GM13976 (cell line): ENCODE results near the gene RNH1.
"Not testable (repeated sequence)": the region's sequence is repeated elsewhere in the genome, so short reads cannot be mapped to it uniquely, and the experiment has no call there.

ENCODE experiments used
- DNase-seq: peaks from one replicate; pipeline ENCODE4 v3.0.0; 2012; ENCODE audit warnings: low spot score
- in situ Hi-C: fragments of 300-500 bp; cut with MboI; formaldehyde crosslinking; loops from one replicate; pipeline ENCODE4 v1.12.0; 2022; ENCODE audit warnings: low sequenced_read_pairs, mixed read lengths, inconsistent platforms; ENCODE audit not compliant: unreplicated experiment
- TF ChIP-seq, protein P1 (sequence below): IDR thresholded peaks from 2 replicates; pipeline ENCODE4 v1.5.1; 2012; ENCODE audit warnings: borderline replicate concordance, mild to moderate bottlenecking; ENCODE audit not compliant: insufficient read depth; ENCODE audit errors: extremely low read depth, missing control alignments, control extremely low read depth

RNH1 gene

DNA sequence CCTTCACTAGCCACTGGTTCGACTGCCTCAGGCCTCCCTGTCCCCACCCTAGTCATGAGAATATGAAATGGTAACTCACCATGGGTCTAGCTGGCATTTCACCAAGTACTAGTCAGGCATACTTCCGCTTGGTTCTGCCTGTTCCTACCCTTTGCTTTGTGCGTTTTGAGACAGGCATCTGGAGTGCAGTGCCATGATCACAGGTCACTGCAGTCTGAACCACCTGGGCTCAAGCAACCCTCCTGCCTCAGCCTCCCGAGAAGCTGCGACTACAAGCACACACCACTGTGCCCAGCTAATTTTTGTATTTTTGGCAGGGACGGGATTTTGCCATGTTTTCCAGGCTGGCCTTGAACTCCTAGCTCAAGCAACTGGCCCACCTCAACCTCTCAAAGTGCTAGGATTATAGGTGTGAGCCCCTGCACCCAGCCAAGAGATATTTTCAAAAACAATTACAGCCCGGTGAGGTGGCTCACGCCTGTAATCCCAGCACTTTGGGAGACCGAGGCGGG lies 14.2 kb upstream of the RNH1 start:
- in situ Hi-C loops: no loop called here
- DNase-seq: no peak
- TF ChIP-seq, protein P1, sequence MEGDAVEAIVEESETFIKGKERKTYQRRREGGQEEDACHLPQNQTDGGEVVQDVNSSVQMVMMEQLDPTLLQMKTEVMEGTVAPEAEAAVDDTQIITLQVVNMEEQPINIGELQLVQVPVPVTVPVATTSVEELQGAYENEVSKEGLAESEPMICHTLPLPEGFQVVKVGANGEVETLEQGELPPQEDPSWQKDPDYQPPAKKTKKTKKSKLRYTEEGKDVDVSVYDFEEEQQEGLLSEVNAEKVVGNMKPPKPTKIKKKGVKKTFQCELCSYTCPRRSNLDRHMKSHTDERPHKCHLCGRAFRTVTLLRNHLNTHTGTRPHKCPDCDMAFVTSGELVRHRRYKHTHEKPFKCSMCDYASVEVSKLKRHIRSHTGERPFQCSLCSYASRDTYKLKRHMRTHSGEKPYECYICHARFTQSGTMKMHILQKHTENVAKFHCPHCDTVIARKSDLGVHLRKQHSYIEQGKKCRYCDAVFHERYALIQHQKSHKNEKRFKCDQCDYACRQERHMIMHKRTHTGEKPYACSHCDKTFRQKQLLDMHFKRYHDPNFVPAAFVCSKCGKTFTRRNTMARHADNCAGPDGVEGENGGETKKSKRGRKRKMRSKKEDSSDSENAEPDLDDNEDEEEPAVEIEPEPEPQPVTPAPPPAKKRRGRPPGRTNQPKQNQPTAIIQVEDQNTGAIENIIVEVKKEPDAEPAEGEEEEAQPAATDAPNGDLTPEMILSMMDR: no peak

DNA sequence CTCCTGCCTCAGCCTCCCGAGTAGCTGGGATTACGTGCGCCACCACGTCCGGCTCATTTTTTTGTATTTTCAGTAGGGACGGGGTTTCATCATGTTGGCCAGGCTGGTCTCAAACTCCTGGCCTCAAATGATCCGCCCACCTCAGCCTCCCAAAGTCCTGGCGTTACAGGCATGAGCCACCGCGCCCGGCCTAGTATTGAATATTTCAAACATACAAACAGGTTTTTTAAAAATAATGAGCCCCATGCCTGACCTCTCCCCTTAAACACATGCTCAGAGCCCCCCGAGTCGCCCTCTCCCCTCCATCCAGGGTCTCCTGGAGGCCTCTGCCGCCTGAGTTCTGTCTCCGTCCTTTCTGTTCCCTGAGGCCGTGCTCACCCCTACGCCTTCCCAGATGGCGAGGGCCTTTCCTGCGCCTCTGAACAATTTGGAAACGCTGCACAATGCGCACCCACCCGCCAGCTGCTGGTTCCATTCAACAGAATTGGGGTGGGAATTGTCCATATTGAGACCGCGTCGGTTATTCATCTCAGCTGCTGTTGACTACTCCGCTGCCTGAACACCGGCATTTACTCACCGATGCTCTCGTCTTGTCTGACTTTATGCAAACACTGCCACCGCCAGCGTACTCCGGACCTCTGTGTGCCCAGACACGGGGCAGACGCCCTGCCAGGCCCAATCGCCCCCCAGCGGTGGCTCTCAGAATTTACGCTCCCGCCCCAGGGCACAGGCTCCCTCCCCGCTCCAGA lies 13.6 kb upstream of the RNH1 start:
- TF ChIP-seq, protein P1: no peak
- in situ Hi-C loops: no loop called here

DNA sequence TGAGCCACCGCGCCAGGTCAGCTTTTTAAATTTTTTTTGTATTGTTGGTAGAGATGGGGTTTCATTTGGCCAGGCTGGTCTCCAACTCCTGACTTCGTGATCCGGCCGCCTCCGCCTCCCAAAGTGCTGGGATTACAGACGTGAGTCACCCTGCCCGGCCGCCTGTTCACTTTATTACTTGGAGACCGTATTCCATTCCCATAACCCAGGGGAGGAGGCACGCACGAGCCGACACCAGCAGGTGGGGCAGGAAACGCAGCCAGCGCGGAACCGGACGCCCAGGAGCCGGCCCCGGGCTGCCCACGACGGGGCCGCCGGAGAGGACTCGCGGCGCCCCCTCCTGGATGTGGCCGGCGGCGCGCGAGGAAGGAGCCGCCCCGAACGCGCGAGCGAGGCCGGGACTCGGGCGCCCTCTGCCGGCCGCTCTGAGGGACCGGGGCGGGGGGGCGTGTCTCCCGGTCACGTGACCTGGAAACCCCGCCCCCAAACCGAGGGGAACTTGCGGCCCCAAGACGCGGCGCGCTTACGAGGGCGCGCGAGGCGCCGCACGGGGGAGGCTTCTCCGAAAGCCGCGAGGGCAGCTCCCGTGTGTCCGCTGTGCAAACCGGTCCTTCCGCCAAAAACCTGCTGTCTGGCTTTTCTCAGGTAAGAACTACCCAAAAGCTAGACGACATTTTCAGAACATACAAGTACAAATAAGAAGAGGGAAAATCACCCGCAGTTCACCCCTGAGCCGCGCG lies 11.6 kb upstream of the RNH1 start:
- in situ Hi-C loops: no loop called here
- DNase-seq: peak; percentile 97
- TF ChIP-seq, protein P1: peak; percentile 97

More for the DNA sequence above, 13.6 kb upstream of the RNH1 start:
- no peak for DNase-seq

DNA sequence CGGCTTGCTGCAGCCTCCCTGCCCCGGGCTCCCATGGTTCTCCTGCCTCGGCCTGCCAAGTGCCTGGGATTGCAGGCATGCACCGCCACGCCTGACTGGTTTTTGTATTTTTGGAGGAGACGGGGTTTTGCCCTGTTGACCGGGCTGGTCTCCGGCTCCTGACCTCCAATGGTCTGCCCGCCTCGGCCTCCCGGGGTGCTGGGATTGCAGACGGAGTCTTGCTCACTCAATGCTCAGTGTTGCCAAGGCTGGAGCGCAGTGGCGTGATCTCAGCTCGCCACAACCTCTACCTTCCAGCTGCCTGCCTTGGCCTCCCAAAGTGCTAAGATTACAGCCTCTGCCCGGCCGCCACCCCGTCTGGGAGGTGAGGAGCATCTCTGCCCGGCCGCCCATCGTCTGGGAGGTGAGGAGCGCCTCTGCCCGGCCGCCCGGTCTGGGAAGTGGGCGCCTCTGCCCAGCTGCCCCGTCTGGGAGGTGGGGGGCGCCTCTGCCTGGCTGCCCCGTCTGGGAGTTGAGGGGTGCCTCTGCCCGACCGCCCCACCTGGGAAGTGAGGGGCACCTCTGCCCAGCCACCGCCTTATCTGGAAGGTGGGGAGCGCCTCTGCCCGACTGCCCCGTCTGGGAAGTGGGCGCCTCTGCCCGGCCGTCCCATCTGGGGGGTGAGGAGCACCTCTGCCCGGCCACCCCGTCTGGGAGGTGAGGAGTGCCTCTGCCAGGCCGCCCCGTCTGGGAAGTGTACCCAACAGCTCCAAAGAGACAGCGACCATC lies 10.1 kb upstream of the RNH1 start:
- DNase-seq, in situ Hi-C loops: not testable (repeated sequence)

DNA sequence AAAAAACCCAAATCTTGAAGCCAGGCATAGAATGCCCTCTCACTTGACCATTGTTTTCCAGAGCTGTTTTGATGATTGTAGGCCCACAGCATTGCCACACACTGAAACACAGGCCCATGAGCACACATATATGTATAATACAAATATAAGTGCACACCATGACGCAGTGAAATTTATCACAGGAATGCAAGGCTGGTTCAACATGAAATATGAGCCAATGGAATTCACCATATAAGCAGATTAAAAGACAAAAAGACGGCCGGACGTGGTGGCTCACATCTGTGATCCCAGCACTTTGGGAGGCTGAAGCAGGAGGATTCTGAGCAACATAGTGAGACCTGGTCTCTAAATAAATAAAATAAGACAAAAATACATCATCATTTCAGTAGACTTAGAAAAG lies 9.4 kb upstream of the RNH1 start:
- in situ Hi-C loops: no loop called here
- no peak for DNase-seq
- TF ChIP-seq, protein P1: no peak

DNA sequence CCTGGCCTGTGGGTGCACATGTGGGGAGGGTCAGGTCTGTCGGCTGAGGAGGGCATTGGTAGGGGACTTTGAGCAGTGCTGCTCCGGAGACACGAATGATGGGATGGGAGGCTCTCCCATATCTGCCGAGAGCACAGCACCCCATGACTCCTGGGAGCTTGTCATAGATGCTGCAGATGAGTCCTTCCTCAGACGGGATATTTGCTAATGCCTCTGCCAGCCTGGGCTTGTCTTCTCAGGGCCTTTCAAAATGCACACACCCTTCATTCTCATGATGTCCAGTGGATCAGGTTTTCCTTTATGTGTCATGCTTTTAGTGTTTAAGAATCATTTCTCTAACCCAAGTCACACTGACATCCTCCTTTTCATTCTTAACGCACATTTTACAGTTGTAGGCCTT lies 8.1 kb upstream of the RNH1 start:
- in situ Hi-C loops: no loop called here
- DNase-seq: no peak
- TF ChIP-seq, protein P1: no peak
